K562 (cell line): ENCODE measurements around the gene EBI3. TPM values are rescaled to one million over a fixed set of nuclear protein-coding genes. Genes with fewer than 3 reads are reported as not detected.
A peak's percentile ranks its signal among the peaks of the same experiment; 100 is the strongest.

ENCODE experiments used
- ARID1B ChIP-seq: fragments of 450-650 bp; IDR thresholded peaks from 2 replicates; pipeline ENCODE4 v1.6.1; 2016; ENCODE audit warnings: antibody characterized with exemption, mild to moderate bottlenecking, inconsistent platforms
- ARID3A ChIP-seq: IDR thresholded peaks from 2 replicates; pipeline ENCODE4 v1.6.1; 2012; ENCODE audit warnings: low read depth, low read length, improper control_type of control experiment, borderline replicate concordance
- CBFA2T3 ChIP-seq: fragments of 450-650 bp; IDR thresholded peaks from 2 replicates; pipeline ENCODE4 v1.6.1; 2017
- CREB1 ChIP-seq, 2 experiments: sonication (generic) in 1 of 2; formaldehyde crosslinking in 1 of 2; IDR thresholded peaks; 2 replicates each; pipeline versions ENCODE4 v1.6.1 to v1.8.0; 2012 to 2022; ENCODE audit warnings: inconsistent platforms in 1 of 2, mild to moderate bottlenecking in 1 of 2, missing genetic modification reagents in 1 of 2, moderate library complexity in 1 of 2
- ERF ChIP-seq: fragments of 450-650 bp; formaldehyde crosslinking; IDR thresholded peaks from 2 replicates; pipeline ENCODE4 v1.4.0; 2020; ENCODE audit warnings: mild to moderate bottlenecking, mixed read lengths
- ETV6 ChIP-seq, 3 experiments: fragments of 150-350 bp in 1 of 3; sonication (generic) in 1 of 3; formaldehyde crosslinking in 1 of 3; IDR thresholded peaks; 2 replicates each; pipeline versions ENCODE4 v1.6.1 to v1.8.0; 2014 to 2022; ENCODE audit warnings: borderline replicate concordance in 2 of 3, low read depth in 2 of 3, antibody characterized with exemption in 1 of 3, low read length in 1 of 3, mild to moderate bottlenecking in 1 of 3, missing genetic modification reagents in 1 of 3
- FOXK2 ChIP-seq, 2 experiments: fragments of 450-650 bp; IDR thresholded peaks in 1 of 2; conservative IDR thresholded peaks in 1 of 2; 2 replicates each; pipeline ENCODE4 v1.6.1; 2016; ENCODE audit warnings: low read depth in 2 of 2, mild to moderate bottlenecking in 1 of 2
- HDAC3 ChIP-seq: fragments of 450-650 bp; IDR thresholded peaks from 2 replicates; pipeline ENCODE4 v1.6.1; 2018; ENCODE audit warnings: borderline replicate concordance, mild to moderate bottlenecking, moderate library complexity; ENCODE audit not compliant: partially characterized antibody
- ILK ChIP-seq: fragments of 450-650 bp; IDR thresholded peaks from 2 replicates; pipeline ENCODE4 v1.6.1; 2016; ENCODE audit warnings: missing genetic modification characterization, low read depth, mild to moderate bottlenecking, missing compliant biosample characterization, moderate library complexity, borderline replicate concordance
- L3MBTL2 ChIP-seq: fragments of 450-650 bp; IDR thresholded peaks from 2 replicates; pipeline ENCODE4 v1.6.1; 2016; ENCODE audit warnings: mild to moderate bottlenecking, moderate library complexity
- LEF1 ChIP-seq: fragments of 450-650 bp; IDR thresholded peaks from 2 replicates; pipeline ENCODE4 v1.6.1; 2016; ENCODE audit warnings: mild to moderate bottlenecking
- MCM2 ChIP-seq: fragments of 450-650 bp; IDR thresholded peaks from 2 replicates; pipeline ENCODE4 v1.6.1; 2017; ENCODE audit warnings: low read depth, mild to moderate bottlenecking
- NONO ChIP-seq, 2 experiments: fragments of 200-400 bp in 1 of 2; fragments of 450-650 bp in 1 of 2; formaldehyde crosslinking in 1 of 2; IDR thresholded peaks; 2 replicates each; pipeline ENCODE4 v1.6.1; 2017; ENCODE audit warnings: low read depth in 2 of 2, mild to moderate bottlenecking in 2 of 2, moderate library complexity in 2 of 2, low read length in 1 of 2
- PPARD ChIP-seq: fragments of 250-450 bp; sonication (Bioruptor Pico); IDR thresholded peaks from 2 replicates; pipeline ENCODE4 v1.8.0; 2022; ENCODE audit warnings: inconsistent platforms, mild to moderate bottlenecking, moderate library complexity
- TAF1 ChIP-seq: IDR thresholded peaks from 2 replicates; pipeline ENCODE4 v1.6.1; 2011; ENCODE audit warnings: mild to moderate bottlenecking, low read length, moderate library complexity; ENCODE audit not compliant: insufficient read depth, control insufficient read depth, severe bottlenecking; ENCODE audit errors: extremely low read depth
- TAF7 ChIP-seq: fragments of 450-650 bp; IDR thresholded peaks from 2 replicates; pipeline ENCODE4 v1.6.1; 2016; ENCODE audit warnings: missing genetic modification characterization, missing compliant biosample characterization
- USF2 ChIP-seq: sonication (generic); formaldehyde crosslinking; IDR thresholded peaks from 2 replicates; pipeline ENCODE4 v1.5.0; 2020; ENCODE audit warnings: missing genetic modification reagents
- XRCC4 ChIP-seq: IDR thresholded peaks from one replicate; pipeline ENCODE4 v1.6.1; 2011; ENCODE audit not compliant: insufficient read depth, insufficient read length; ENCODE audit errors: extremely low read depth
- ZNF280A ChIP-seq: fragments of 450-650 bp; IDR thresholded peaks from 2 replicates; pipeline ENCODE4 v1.6.1; 2018; ENCODE audit warnings: mild to moderate bottlenecking, low read depth; ENCODE audit not compliant: partially characterized antibody
- ZNF586 ChIP-seq: fragments of 450-650 bp; formaldehyde crosslinking; conservative IDR thresholded peaks from 2 replicates; pipeline ENCODE4 v1.4.0; 2020; ENCODE audit warnings: mild to moderate bottlenecking, moderate library complexity
- polyA plus RNA-seq, 8 experiments: library from polyadenylated mRNA; depleted of rRNA in 4 of 8; stranded (reverse) in 5 of 8; unstranded in 3 of 8; fragments of >200 nt; fragmentation: Nextera tagmentation in 2 of 8; fragmentation: Illumina TruSeq in 1 of 8; extraction: Ambion mirVana in 2 of 8; extraction: Trizol in 1 of 8; gene quantifications; 2 replicates each; pipeline versions ENCODE4 v1.2.1 to v1.2.3, GENCODE V29; 2011 to 2014; ENCODE audit warnings: inconsistent platforms in 1 of 8, missing spikeins in 1 of 8
- total RNA-seq, 7 experiments: library from RNA; depleted of rRNA in 6 of 7; stranded (reverse); fragments of >200 nt in 6 of 7; fragmentation: Illumina TruSeq in 2 of 7; extraction: Trizol in 2 of 7; gene quantifications; 2 replicates each; pipeline versions ENCODE4 v1.2.1 to v1.2.3, GENCODE V29; 2011 to 2021; ENCODE audit warnings: low replicate concordance in 1 of 7
- TF ChIP-seq, protein P1 (sequence below): fragments of 450-650 bp; formaldehyde crosslinking; IDR thresholded peaks from 2 replicates; pipeline ENCODE4 v1.4.0; 2020; ENCODE audit warnings: mild to moderate bottlenecking, mixed read lengths

Gene EBI3
- total and polyA plus RNA-seq, 9 of the 15 experiments (the other 6 are each of a cell fraction or from before 2014, with no cell fraction given) = 0.08 to 0.35 (median 0.22) TPM; not detected in 6

DNA sequence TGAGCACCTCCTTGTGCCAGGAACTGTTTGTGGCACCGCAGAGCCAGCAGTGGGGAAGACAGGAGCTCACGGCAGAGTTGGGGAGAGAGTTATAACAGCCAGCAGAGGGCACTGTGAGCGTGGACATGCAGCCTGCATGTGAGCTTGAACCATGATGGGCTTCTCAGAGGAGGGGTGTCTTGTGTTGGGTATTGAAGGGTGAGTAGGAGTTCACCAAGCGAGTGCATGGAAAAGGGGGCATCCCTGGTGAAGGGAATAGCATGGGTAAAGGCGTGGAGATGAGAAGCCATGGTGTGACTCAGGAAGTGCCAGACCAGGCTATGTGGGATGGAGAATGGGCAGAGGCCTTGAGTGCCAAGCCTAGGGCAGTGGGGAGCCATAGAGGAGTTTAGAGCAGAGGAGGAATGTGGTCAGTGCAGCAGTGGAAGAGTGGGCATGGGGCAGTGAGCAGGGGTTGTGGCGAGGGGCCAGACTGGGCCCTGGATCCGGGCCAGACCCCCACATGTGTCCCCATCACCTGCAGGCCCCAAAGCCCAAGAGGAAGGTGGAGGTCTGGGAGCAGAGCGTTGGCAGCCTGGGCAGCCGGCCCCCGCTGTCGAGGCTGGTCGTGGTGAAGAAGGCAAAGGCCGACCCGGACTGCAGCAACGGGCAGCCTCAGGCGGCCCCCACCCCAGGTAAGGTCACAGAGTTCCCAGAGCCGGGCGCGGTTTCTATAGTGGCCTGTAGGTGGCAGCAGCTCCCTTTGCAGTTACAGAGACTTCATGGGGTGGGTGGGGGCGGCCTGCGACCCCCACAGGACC, 38.0 kb downstream of the EBI3 start (continued):
- no peak for TF ChIP-seq FOXK2 (conservative IDR thresholded peaks at IDR 0.05 in 1 of 2, IDR thresholded peaks at IDR 0.05 in 1 of 2; ENCODE audit: low read depth in 2 of 2)
- no peak for TF ChIP-seq HDAC3
- no peak for TF ChIP-seq TAF7 (tag)
- TF ChIP-seq ERF (CRISPR knock-in tag) = no peak
- TF ChIP-seq XRCC4 = no peak
- no peak for TF ChIP-seq ARID1B
- no peak for TF ChIP-seq ZNF280A
- TF ChIP-seq LEF1 = 0 out of 2 replicates have a peak, but pooled peaks have one; percentile 20
- TF ChIP-seq CREB1 (IDR thresholded peaks at IDR 0.05) = no peak
- TF ChIP-seq CREB1 (CRISPR knock-in tag; IDR thresholded peaks at IDR 0.05) = no peak
- no peak for TF ChIP-seq L3MBTL2
- TF ChIP-seq USF2 = no peak
- no peak for TF ChIP-seq TAF1
- TF ChIP-seq ZNF586 (CRISPR knock-in tag) = no peak
- TF ChIP-seq ARID3A = no peak
- TF ChIP-seq, protein P1, sequence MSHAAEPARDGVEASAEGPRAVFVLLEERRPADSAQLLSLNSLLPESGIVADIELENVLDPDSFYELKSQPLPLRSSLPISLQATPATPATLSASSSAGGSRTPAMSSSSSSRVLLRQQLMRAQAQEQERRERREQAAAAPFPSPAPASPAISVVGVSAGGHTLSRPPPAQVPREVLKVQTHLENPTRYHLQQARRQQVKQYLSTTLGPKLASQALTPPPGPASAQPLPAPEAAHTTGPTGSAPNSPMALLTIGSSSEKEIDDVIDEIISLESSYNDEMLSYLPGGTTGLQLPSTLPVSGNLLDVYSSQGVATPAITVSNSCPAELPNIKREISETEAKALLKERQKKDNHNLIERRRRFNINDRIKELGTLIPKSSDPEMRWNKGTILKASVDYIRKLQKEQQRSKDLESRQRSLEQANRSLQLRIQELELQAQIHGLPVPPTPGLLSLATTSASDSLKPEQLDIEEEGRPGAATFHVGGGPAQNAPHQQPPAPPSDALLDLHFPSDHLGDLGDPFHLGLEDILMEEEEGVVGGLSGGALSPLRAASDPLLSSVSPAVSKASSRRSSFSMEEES (CRISPR knock-in tag) = no peak
- TF ChIP-seq NONO (IDR thresholded peaks at IDR 0.05; ENCODE audit: low read depth in 2 of 2, low read length in 1 of 2) = no peak
- no peak for TF ChIP-seq CBFA2T3
- TF ChIP-seq ILK = no peak
- TF ChIP-seq ETV6 (IDR thresholded peaks at IDR 0.05; ENCODE audit: borderline replicate concordance in 1 of 2, low read depth in 2 of 2, low read length in 1 of 2) = no peak
- TF ChIP-seq ETV6 (CRISPR knock-in tag; IDR thresholded peaks at IDR 0.05; ENCODE audit: borderline replicate concordance) = no peak
- no peak for TF ChIP-seq MCM2
- no peak for TF ChIP-seq PPARD
